Ishikawa (cell line): Measurements from ENCODE around the gene CETP.

Source experiments
- CEBPB ChIP-seq: IDR thresholded peaks from 2 replicates; pipeline ENCODE4 v1.6.1; 2012
- CREB1 ChIP-seq: IDR thresholded peaks from 2 replicates; pipeline ENCODE4 v1.6.1; 2012; ENCODE audit warnings: low read depth
- EP300 ChIP-seq: IDR thresholded peaks from 2 replicates; pipeline ENCODE4 v1.6.1; 2012; ENCODE audit warnings: borderline replicate concordance
- FOXM1 ChIP-seq: IDR thresholded peaks from 2 replicates; pipeline ENCODE4 v1.6.1; 2012; ENCODE audit warnings: low read depth, borderline replicate concordance
- NFIC ChIP-seq: IDR thresholded peaks from 2 replicates; pipeline ENCODE4 v1.6.1; 2012
- REST ChIP-seq: IDR thresholded peaks from 2 replicates; pipeline ENCODE4 v1.6.1; 2012; ENCODE audit warnings: low read depth, mild to moderate bottlenecking
- TAF1 ChIP-seq: IDR thresholded peaks from 2 replicates; pipeline ENCODE4 v1.6.1; 2012; ENCODE audit warnings: low read depth, mild to moderate bottlenecking
- TCF12 ChIP-seq: IDR thresholded peaks from 2 replicates; pipeline ENCODE4 v1.6.1; 2012; ENCODE audit warnings: low read depth
- TF ChIP-seq, protein P1 (sequence below): IDR thresholded peaks from 2 replicates; pipeline ENCODE4 v1.6.1; 2012
- TF ChIP-seq, protein P2 (sequence below): IDR thresholded peaks from 2 replicates; pipeline ENCODE4 v1.6.1; 2012

GRCh38 chr16:56986361-56986760, 24.6 kb downstream of the CETP start:
- TF ChIP-seq EP300, result no peak
- no peak for TF ChIP-seq FOXM1
- TF ChIP-seq NFIC, result no peak
- TF ChIP-seq REST, result no peak
- no peak for TF ChIP-seq TCF12
- TF ChIP-seq CREB1, result no peak
- no peak for TF ChIP-seq CEBPB
- TF ChIP-seq, protein P1, sequence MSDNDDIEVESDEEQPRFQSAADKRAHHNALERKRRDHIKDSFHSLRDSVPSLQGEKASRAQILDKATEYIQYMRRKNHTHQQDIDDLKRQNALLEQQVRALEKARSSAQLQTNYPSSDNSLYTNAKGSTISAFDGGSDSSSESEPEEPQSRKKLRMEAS, result no peak
- TF ChIP-seq TAF1, result no peak
- TF ChIP-seq, protein P2, sequence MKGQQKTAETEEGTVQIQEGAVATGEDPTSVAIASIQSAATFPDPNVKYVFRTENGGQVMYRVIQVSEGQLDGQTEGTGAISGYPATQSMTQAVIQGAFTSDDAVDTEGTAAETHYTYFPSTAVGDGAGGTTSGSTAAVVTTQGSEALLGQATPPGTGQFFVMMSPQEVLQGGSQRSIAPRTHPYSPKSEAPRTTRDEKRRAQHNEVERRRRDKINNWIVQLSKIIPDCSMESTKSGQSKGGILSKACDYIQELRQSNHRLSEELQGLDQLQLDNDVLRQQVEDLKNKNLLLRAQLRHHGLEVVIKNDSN, result no peak
